Right lobe of liver (tissue), 6 donors: ENCODE data around the gene PLEKHG2. TPM values are rescaled to one million over a fixed set of nuclear protein-coding genes. Genes with fewer than 3 reads are reported as not detected.

Experiments
- ATAC-seq, 4 donors: fragments of 200-7000 bp; cut with Tn5 transposase; one replicate each; pipeline ENCODE4 v1.9.1; 2020; ENCODE audit warnings: mild to moderate bottlenecking in 4 of 4, moderate library complexity in 4 of 4
- DNase-seq, 3 donors: peaks; one replicate each; pipeline ENCODE4 v3.0.0-alpha.2; 2020
- H3K27ac ChIP-seq, 3 donors: fragments of 200-600 bp; one replicate each; pipeline ENCODE4 v1.8.0; 2022
- H3K27me3 ChIP-seq, 2 donors: fragments of 200-600 bp; one replicate each; pipeline ENCODE4 v1.8.0; 2022
- H3K36me3 ChIP-seq, 4 donors: fragments of 200-600 bp; sonication (generic) in 1 of 4; one replicate each; pipeline versions ENCODE4 v1.5.1 to v1.8.0; 2017 to 2022; ENCODE audit warnings: control low read depth in 1 of 4
- H3K4me1 ChIP-seq, 4 donors: fragments of 200-600 bp; sonication (generic) in 1 of 4; one replicate each; pipeline versions ENCODE4 v1.5.1 to v1.8.0; 2017 to 2022; ENCODE audit warnings: control low read depth in 1 of 4
- H3K4me3 ChIP-seq, 3 donors: fragments of 200-600 bp; one replicate each; pipeline ENCODE4 v1.8.0; 2022
- H3K9me3 ChIP-seq, 4 donors: fragments of 200-600 bp; sonication (generic) in 1 of 4; one replicate each; pipeline versions ENCODE4 v1.5.1 to v1.8.0; 2017 to 2022; ENCODE audit warnings: control low read depth in 1 of 4
- CTCF ChIP-seq, 4 donors: fragments of 200-600 bp in 3 of 4; fragments of 450-650 bp in 1 of 4; IDR thresholded peaks; one replicate each; pipeline versions ENCODE4 v1.5.1 to v1.8.0; 2016 to 2022; ENCODE audit warnings: antibody characterized with exemption in 4 of 4, mild to moderate bottlenecking in 2 of 4
- POLR2A ChIP-seq: fragments of 450-650 bp; IDR thresholded peaks from one replicate; pipeline ENCODE4 v1.6.1; 2017; ENCODE audit warnings: antibody characterized with exemption, mild to moderate bottlenecking
- WGBS: methylation state at CpG from one replicate; pipeline ENCODE4 v1.1.6; 2018; ENCODE audit warnings: low coverage, low lambda C conversion rate; ENCODE audit not compliant: insufficient coverage; ENCODE audit errors: missing lambda C conversion rate; 5-methylcytosine and 5-hydroxymethylcytosine counted together
- intact Hi-C, 2 donors: fragments of 100-400 bp; cut with DNase I; formaldehyde crosslinking; loops; one replicate each; pipeline versions ENCODE4 v1.11.2 to v1.14.1; 2022
- total RNA-seq, 6 experiments: library from RNA; depleted of rRNA in 2 of 6; stranded (reverse); fragments of >200 nt in 2 of 6; fragmentation: NEBNext Ultra II Directional in 3 of 6; extraction: Animal tissue kit (Norgen Biotek cat#: 25700) in 3 of 6; gene quantifications; one replicate each; pipeline versions ENCODE4 v1.1.0 to v1.2.4, GENCODE V29; 2016 to 2023
- donor health status: DM: no; HTN: yes; CAD: no.
- donor health status: DM: no; HTN: no; CAD: no.
- donor health status: DM: no; HTN: no; CAD: no.
- donor health status: DM: no; HTN: yes; CAD: no.
- donor health status: DM: no; HTN: yes; CAD: no.

The PLEKHG2 gene
- total RNA-seq, 6 experiments from 2014 or later: 1.6 to 15.0 (median 6.3) TPM

- WGBS: 93% methylated on average over 7 of the region's 17 CpGs
- ATAC-seq: no peak
- no peaks in the 10 kb centered on the region for H3K9me3 ChIP-seq
- peak in 1 of 3 donors; percentile 57 for DNase-seq
- H3K4me1 ChIP-seq: peaks cover 0 to 33% (median 15%) of the 10 kb centered on the region in 4 donors
- intact Hi-C loops: no loop called here
- no peaks in the 10 kb centered on the region for H3K27me3 ChIP-seq
- no peak for TF ChIP-seq POLR2A
- no peak for TF ChIP-seq CTCF (IDR thresholded peaks at IDR 0.05)
- H3K36me3 ChIP-seq: peaks cover 0 to 11% (median 7%) of the 10 kb centered on the region in 4 donors
- H3K4me3 ChIP-seq: peak overlapping the region in 1 of 3 donors; percentile 84
- H3K27ac ChIP-seq: peak overlapping the region; percentile 93 to 100 (median 99)
Observed at GRCh38 chr19:39405261-39405957, 7.1 kb upstream of the PLEKHG2 start.

- 8% methylated on average over 22 of the region's 22 CpGs for WGBS
- TF ChIP-seq CTCF (IDR thresholded peaks at IDR 0.05): no peak
- no peak for TF ChIP-seq POLR2A
- Histone ChIP-seq H3K27me3 (no peaks in the 10 kb centered on the region), H3K4me1 (peaks cover 0 to 26% (median 13%) of the 10 kb centered on the region in 4 donors), H3K4me3 (peak overlapping the region; percentile 84 to 99 (median 97)), H3K27ac (peak overlapping the region; percentile 93 to 100 (median 99)), H3K36me3 (peaks cover 0 to 11% (median 7%) of the 10 kb centered on the region in 4 donors), H3K9me3 (no peaks in the 10 kb centered on the region)
- DNase-seq: no peak
- intact Hi-C loops: no loop called here
- peak in 3 of 4 donors; percentile 0 to 1 (median 0) for ATAC-seq
Observed at GRCh38 chr19:39405958-39406655, 6.4 kb upstream of the PLEKHG2 start.

- peaks cover 0 to 23% (median 11%) of the 10 kb centered on the region in 4 donors for H3K4me1 ChIP-seq
- H3K9me3 ChIP-seq: no peaks in the 10 kb centered on the region
- TF ChIP-seq CTCF (IDR thresholded peaks at IDR 0.05) (no peak), POLR2A (peak; percentile 99)
- 0% methylated on average over 23 of the region's 56 CpGs for WGBS
- H3K4me3 ChIP-seq: peak within 1 kb of the TSS; percentile 84 to 99 (median 97)
- H3K27me3 ChIP-seq: no peaks in the 10 kb centered on the region
- peak within 1 kb of the TSS; percentile 93 to 100 (median 99) for H3K27ac ChIP-seq
- intact Hi-C loops: no loop called here
- ATAC-seq (peak; percentile 11 to 46 (median 42)), DNase-seq (peak; percentile 92 to 95 (median 94))
- H3K36me3 ChIP-seq: peaks cover 0 to 11% (median 7%) of the 10 kb centered on the region in 4 donors
Observed at GRCh38 chr19:39406656-39407409, 5.6 kb upstream of the PLEKHG2 start, which contains the start of gene ZFP36. TSS of gene ZFP36 (plus strand) at chr19:39406847. CDS start at chr19:39406905, 58 bp downstream.

- no peak for ATAC-seq
- DNase-seq: peak in 1 of 3 donors; percentile 68
- H3K27ac ChIP-seq: peak overlapping the region; percentile 93 to 100 (median 99)
- H3K9me3 ChIP-seq: no peaks in the 10 kb centered on the region
- H3K27me3 ChIP-seq: no peaks in the 10 kb centered on the region
- intact Hi-C loops: no loop called here
- peaks cover 0 to 18% (median 9%) of the 10 kb centered on the region in 4 donors for H3K4me1 ChIP-seq
- TF ChIP-seq POLR2A (no peak), CTCF (IDR thresholded peaks at IDR 0.05) (no peak)
- no CpG with 5 or more reads among the region's 14 CpGs for WGBS
- H3K36me3 ChIP-seq: peaks cover 0 to 11% (median 7%) of the 10 kb centered on the region in 4 donors
- peak overlapping the region; percentile 84 to 99 (median 97) for H3K4me3 ChIP-seq
Observed at GRCh38 chr19:39407410-39407659, 5.1 kb upstream of the PLEKHG2 start.
